Measurements from ENCODE around the gene DRC1.

The DRC1 gene

GRCh38 chr2:26495705-26496297 lies 94.1 kb downstream of the DRC1 start:
- DNase-seq (ENCODE audit: low read depth), result no peak
- no peak for TF ChIP-seq CTCF (conservative IDR thresholded peaks at IDR 0.05; ENCODE audit: control insufficient read depth, insufficient read depth, low read depth, low read length)
- no peak overlapping the region for H3K4me3 ChIP-seq (ENCODE audit: control insufficient read depth, low read depth, low read length)

- TF ChIP-seq CTCF (conservative IDR thresholded peaks at IDR 0.05; ENCODE audit: control insufficient read depth, insufficient read depth, low read depth, low read length), result no peak
- no peak overlapping the region for H3K4me3 ChIP-seq (ENCODE audit: control insufficient read depth, low read depth, low read length)
- no peak for DNase-seq (ENCODE audit: low read depth)
These were observed 98.7 kb downstream of the DRC1 start for GRCh38 chr2:26500406-26500805.

GRCh38 chr2:26503231-26503880 lies 101.6 kb downstream of the DRC1 start:
- peak overlapping the region; percentile 39 for H3K4me3 ChIP-seq (ENCODE audit: control insufficient read depth, low read depth, low read length)
- TF ChIP-seq CTCF (conservative IDR thresholded peaks at IDR 0.05; ENCODE audit: control insufficient read depth, insufficient read depth, low read depth, low read length), result peak; percentile 82
- peak; percentile 66 for DNase-seq (ENCODE audit: low read depth)

GRCh38 chr2:26504002-26504401 lies 102.3 kb downstream of the DRC1 start:
- no peak for TF ChIP-seq CTCF (conservative IDR thresholded peaks at IDR 0.05; ENCODE audit: control insufficient read depth, insufficient read depth, low read depth, low read length)
- no peak for DNase-seq (ENCODE audit: low read depth)
- H3K4me3 ChIP-seq (ENCODE audit: control insufficient read depth, low read depth, low read length), result no peak overlapping the region

- H3K4me3 ChIP-seq (ENCODE audit: control insufficient read depth, low read depth, low read length), result no peak overlapping the region
- DNase-seq (ENCODE audit: low read depth), result no peak
- no peak for TF ChIP-seq CTCF (conservative IDR thresholded peaks at IDR 0.05; ENCODE audit: control insufficient read depth, insufficient read depth, low read depth, low read length)
These were observed 104.6 kb downstream of the DRC1 start for GRCh38 chr2:26506279-26506678.
